ENCODE measurements around the gene HNRNPA2B1. TPM values are rescaled to one million over a fixed set of nuclear protein-coding genes. Genes with fewer than 3 reads are reported as not detected.

HNRNPA2B1 gene
- total and polyA plus RNA-seq, 2 of the 8 experiments (the other 6 are each of a cell fraction or from before 2014, with no cell fraction given): 276 to 1,255 TPM

DNA sequence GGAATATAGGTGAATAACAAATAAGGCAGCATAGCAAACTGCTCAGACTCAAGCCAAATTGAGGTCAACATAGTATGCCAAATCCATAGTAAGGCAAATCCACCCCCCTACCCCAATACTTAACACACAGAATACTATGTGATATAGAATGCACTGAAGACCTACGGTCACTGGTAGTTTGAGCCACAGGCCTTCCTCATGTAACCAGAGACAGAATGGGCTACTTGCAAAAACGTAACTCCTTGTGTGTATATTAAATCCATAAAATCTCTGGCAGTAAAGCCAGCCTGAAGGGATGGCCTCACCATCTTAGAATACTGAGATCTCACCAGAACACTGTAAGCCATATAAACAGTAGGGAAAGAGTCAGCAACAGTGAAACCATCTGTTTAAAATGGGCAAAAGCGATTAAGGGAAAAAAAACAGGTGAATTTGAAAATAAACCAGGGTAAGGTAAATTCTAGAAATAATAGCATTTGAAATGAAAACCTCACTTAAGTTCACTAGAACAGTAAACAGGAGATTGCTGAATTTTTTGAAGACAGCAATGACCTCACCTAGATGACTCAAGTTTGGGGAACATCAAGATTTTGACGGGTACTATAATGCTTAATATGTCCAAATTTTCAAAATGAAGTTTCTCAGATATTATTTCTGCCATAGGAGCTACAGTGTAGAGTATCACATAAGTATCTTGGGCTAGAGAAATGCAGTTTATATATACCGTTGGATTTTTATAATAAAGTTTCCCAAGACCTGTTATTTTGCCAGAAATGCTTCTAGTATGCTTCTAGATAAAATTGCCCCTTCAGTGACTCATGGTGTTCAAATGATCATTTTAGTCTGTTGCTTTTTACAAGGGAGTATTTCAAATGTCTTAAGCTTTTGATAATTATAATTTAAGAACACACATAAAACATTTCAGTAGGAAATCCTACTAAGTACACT, 13.9 kb downstream of the HNRNPA2B1 start:
- Histone ChIP-seq H3K14ac (ENCODE audit: insufficient read length) (no peak overlapping the region), H3K4me2 (ENCODE audit: insufficient read depth in 1 of 2, low read depth in 2 of 2, low read length in 2 of 2) (no peak overlapping the region), H3K9me3 (ENCODE audit: insufficient read depth in 2 of 2, low read depth in 1 of 2, low read length in 1 of 2) (no peaks in the 10 kb centered on the region), H4K20me1 (replicated peaks in 1 of 2; ENCODE audit: control insufficient read depth in 1 of 2, insufficient read depth in 2 of 2, low read length in 2 of 2) (peaks cover 7 to 13% of the 10 kb centered on the region in 2 experiments), H3K4ac (replicated peaks; ENCODE audit: insufficient read length, low read depth, low read length) (no peak overlapping the region), H2BK20ac (ENCODE audit: low read length) (no peak overlapping the region), H4K5ac (ENCODE audit: insufficient read length, low read depth, low read length) (no peak overlapping the region), H2BK12ac (ENCODE audit: low read depth, low read length) (no peak overlapping the region), H3K36me3 (ENCODE audit: control insufficient read depth in 2 of 4, insufficient read depth in 4 of 4, low read length in 3 of 4) (peaks cover 16 to 42% (median 32%) of the 10 kb centered on the region in 4 experiments), H3K56ac (replicated peaks; ENCODE audit: insufficient read length, low read depth, low read length) (no peak overlapping the region), H3K9ac (replicated peaks in 1 of 4; ENCODE audit: extremely low read depth in 1 of 4, low read depth in 3 of 4, low read length in 3 of 4) (no peak overlapping the region), H3K79me2 (ENCODE audit: control insufficient read depth in 1 of 2, insufficient read depth in 2 of 2, low read length in 2 of 2) (no peaks in the 10 kb centered on the region; a peak in 1 of 4 replicates), H3K4me3 (ENCODE audit: extremely low read depth in 1 of 4, insufficient read depth in 2 of 4, low read depth in 3 of 4, low read length in 4 of 4) (no peak overlapping the region), H3K4me1 (replicated peaks in 1 of 4; ENCODE audit: control insufficient read depth in 3 of 4, insufficient read depth in 4 of 4, low read length in 3 of 4) (no peaks in the 10 kb centered on the region), H3K27ac (ENCODE audit: low read depth, low read length) (no peak overlapping the region), H2AFZ (ENCODE audit: low read length) (no peak overlapping the region), H2AK5ac (ENCODE audit: low read depth, low read length) (no peak overlapping the region), H3K23ac (ENCODE audit: insufficient read length) (no peak overlapping the region), H2BK120ac (replicated peaks; ENCODE audit: low read depth, low read length) (no peak overlapping the region), H2BK5ac (ENCODE audit: low read depth, low read length) (no peak overlapping the region), H3K23me2 (ENCODE audit: low read depth, low read length) (no peaks in the 10 kb centered on the region), H2BK15ac (ENCODE audit: low read length) (no peak overlapping the region), H3K18ac (ENCODE audit: extremely low read depth, low read length) (no peak overlapping the region), H3K27me3 (replicated peaks in 1 of 4; ENCODE audit: control insufficient read depth in 3 of 4, extremely low read depth in 1 of 4, insufficient read depth in 3 of 4, low read length in 3 of 4) (no peaks in the 10 kb centered on the region), H3K79me1 (ENCODE audit: low read depth, low read length) (no peaks in the 10 kb centered on the region), H4K8ac (ENCODE audit: extremely low read depth, insufficient read depth, low read length) (no peak overlapping the region), H4K91ac (replicated peaks; ENCODE audit: insufficient read length, low read length) (no peak overlapping the region)
- FAIRE-seq (no peak), DNase-seq (ENCODE audit: low read depth in 1 of 2, low spot score in 2 of 2) (no peak)
- ChIA-PET CTCF (ENCODE audit: partially characterized antibody) (interaction anchor here (2.7 to 5.6 kb wide), 3 partner anchors 11 to 179 kb away, joined by 9 to 30 read pairs (median 24); no protein-coding TSS in a partner anchor), POLR2A (ENCODE audit: partially characterized antibody) (interaction anchor here (0.6 to 17.3 kb wide), 43 partner anchors 8 to 291 kb away, joined by 3 to 578 read pairs (median 6); partner anchors contain the start of genes CBX3, HNRNPA2B1 and NFE2L3)
- WGBS, 2 experiments (ENCODE audit: extremely low coverage in 1 of 2, insufficient coverage in 1 of 2, insufficient read length in 1 of 2, insufficient replicate concordance in 2 of 2, low coverage in 1 of 2, low lambda C conversion rate in 2 of 2, missing lambda C conversion rate in 1 of 2): 88% methylated on average over 5 of the region's 5 CpGs; no CpG with 5 or more reads in 1 of the 2 experiments
- TF ChIP-seq BACH1 (IDR thresholded peaks at IDR 0.05; ENCODE audit: low read length) (no peak), CEBPB (IDR thresholded peaks at IDR 0.05; ENCODE audit: low read depth, low read length) (no peak), POLR2A (IDR thresholded peaks at IDR 0.05; ENCODE audit: control extremely low read depth in 1 of 2, low read depth in 2 of 2, low read length in 2 of 2) (peak; percentile 24 to 54), CHD1 (IDR thresholded peaks at IDR 0.05; ENCODE audit: low read depth, low read length) (no peak), HDAC6 (IDR thresholded peaks at IDR 0.05; ENCODE audit: low read depth, low read length) (no peak), RBBP5 (IDR thresholded peaks at IDR 0.05; ENCODE audit: borderline replicate concordance, low read depth, low read length) (no peak), BRCA1 (IDR thresholded peaks at IDR 0.05; ENCODE audit: low read depth, low read length) (no peak)

Measured in H1 (cell line).